ENCODE data around the gene FBXL12.

The FBXL12 gene

GRCh38 chr19:9768175-9769112 lies 50.4 kb downstream of the FBXL12 start, which contains the start of gene ZNF846 (continued):
- peak; percentile 86 for TF ChIP-seq GLIS2 (tag by site-specific recombination; IDR thresholded peaks at IDR 0.05)
- TF ChIP-seq ZSCAN23 (tag by site-specific recombination; IDR thresholded peaks at IDR 0.05): no peak
- no peak for TF ChIP-seq ZNF16 (tag by site-specific recombination; IDR thresholded peaks at IDR 0.05; ENCODE audit: low read depth)
- no peak for TF ChIP-seq YY1 (tag by site-specific recombination; IDR thresholded peaks at IDR 0.05)
- no peak for TF ChIP-seq HOXD13 (CRISPR knock-in tag; IDR thresholded peaks at IDR 0.05; ENCODE audit: borderline replicate concordance)
- peak; percentile 55 for TF ChIP-seq ZBTB10 (tag by site-specific recombination; IDR thresholded peaks at IDR 0.05)
- no peak for TF ChIP-seq ZNF777 (tag by site-specific recombination; IDR thresholded peaks at IDR 0.05; ENCODE audit: borderline replicate concordance)
- TF ChIP-seq SP3 (tag by site-specific recombination; IDR thresholded peaks at IDR 0.05): peak; percentile 85
- TF ChIP-seq ZNF24 (tag by site-specific recombination; IDR thresholded peaks at IDR 0.05): peak; percentile 17; the same call in 1 of the 2 replicates
- TF ChIP-seq ZNF248 (tag by site-specific recombination; IDR thresholded peaks at IDR 0.05): no peak
- TF ChIP-seq ZNF791 (tag by site-specific recombination; IDR thresholded peaks at IDR 0.05): no peak
- TF ChIP-seq ZNF76 (tag by site-specific recombination; IDR thresholded peaks at IDR 0.05; ENCODE audit: borderline replicate concordance, low read depth): peak; percentile 67; the same call in 1 of the 2 replicates
- 0 out of 2 replicates have a peak, but pooled peaks have one; percentile 62 for TF ChIP-seq OVOL3 (tag by site-specific recombination; IDR thresholded peaks at IDR 0.05)
- no peak for TF ChIP-seq ZNF514 (tag by site-specific recombination; IDR thresholded peaks at IDR 0.05)
- TF ChIP-seq BCL11A (tag by site-specific recombination; IDR thresholded peaks at IDR 0.05; ENCODE audit: low read depth): no peak
- no peak for TF ChIP-seq ZNF670 (tag by site-specific recombination; IDR thresholded peaks at IDR 0.05; ENCODE audit: low read depth)
- no peak for TF ChIP-seq ZNF211 (tag by site-specific recombination; IDR thresholded peaks at IDR 0.05; ENCODE audit: low read depth)
- TF ChIP-seq TRIM28 (IDR thresholded peaks at IDR 0.05; ENCODE audit: borderline replicate concordance, low read length): peak; percentile 79; the same call in 1 of the 2 replicates
- TF ChIP-seq ZNF473 (tag by site-specific recombination; IDR thresholded peaks at IDR 0.05): no peak
- TF ChIP-seq ZNF311 (tag by site-specific recombination; IDR thresholded peaks at IDR 0.05; ENCODE audit: borderline replicate concordance): no peak
- TF ChIP-seq ZNF639 (tag by site-specific recombination; IDR thresholded peaks at IDR 0.05): peak; percentile 83
- no peak for TF ChIP-seq ZNF621 (tag by site-specific recombination; IDR thresholded peaks at IDR 0.05)
- TF ChIP-seq ZNF510 (tag by site-specific recombination; IDR thresholded peaks at IDR 0.05; ENCODE audit: insufficient replicate concordance): no peak
- peak; percentile 95 for TF ChIP-seq ZNF580 (tag by site-specific recombination; IDR thresholded peaks at IDR 0.05)
- peak; percentile 91 for TF ChIP-seq GLIS1 (tag by site-specific recombination; IDR thresholded peaks at IDR 0.05)
- TF ChIP-seq PRDM2 (tag by site-specific recombination; IDR thresholded peaks at IDR 0.05; ENCODE audit: borderline replicate concordance): no peak
- TF ChIP-seq ZNF26 (tag by site-specific recombination; IDR thresholded peaks at IDR 0.05): no peak
- no peak for TF ChIP-seq ZNF354C (tag by site-specific recombination; IDR thresholded peaks at IDR 0.05; ENCODE audit: borderline replicate concordance, low read depth)
